NCI-H128 (cell line): ENCODE measurements around the gene LIMA1.
"Not testable (repeated sequence)": the region's sequence is repeated elsewhere in the genome, so short reads cannot be mapped to it uniquely, and the experiment has no call there.

Experiments used
- DNase-seq: peaks from one replicate; lab custom pipeline; 2025; ENCODE audit not compliant: unreplicated experiment; lab: John Stamatoyannopoulos, UW

LIMA1 gene

DNA sequence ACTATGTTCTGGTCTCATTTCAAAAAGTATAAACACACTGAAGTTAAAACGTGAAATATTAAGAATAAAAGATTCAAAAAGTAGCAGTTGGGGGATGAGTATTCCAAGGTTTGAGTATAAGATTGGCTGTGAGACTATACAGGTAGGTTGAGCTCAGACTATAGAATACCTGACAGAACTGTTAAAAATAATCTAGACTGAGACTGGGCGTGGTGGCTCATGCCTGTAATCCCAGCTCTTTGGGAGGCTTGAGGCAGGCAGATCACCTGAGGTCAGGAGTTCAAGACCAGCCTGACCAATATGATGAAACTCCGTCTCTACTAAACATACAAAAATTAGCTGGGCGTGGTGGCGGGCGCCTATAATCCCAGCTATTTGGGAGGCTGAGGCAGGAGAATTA, 64.3 kb downstream of the LIMA1 start:
- not testable (repeated sequence) for DNase-seq

- DNase-seq = no peak
These were observed 64.9 kb downstream of the LIMA1 start for GRCh38 chr12:50218386-50218785.

- no peak for DNase-seq
These were observed 66.1 kb downstream of the LIMA1 start for GRCh38 chr12:50217202-50217601.

DNA sequence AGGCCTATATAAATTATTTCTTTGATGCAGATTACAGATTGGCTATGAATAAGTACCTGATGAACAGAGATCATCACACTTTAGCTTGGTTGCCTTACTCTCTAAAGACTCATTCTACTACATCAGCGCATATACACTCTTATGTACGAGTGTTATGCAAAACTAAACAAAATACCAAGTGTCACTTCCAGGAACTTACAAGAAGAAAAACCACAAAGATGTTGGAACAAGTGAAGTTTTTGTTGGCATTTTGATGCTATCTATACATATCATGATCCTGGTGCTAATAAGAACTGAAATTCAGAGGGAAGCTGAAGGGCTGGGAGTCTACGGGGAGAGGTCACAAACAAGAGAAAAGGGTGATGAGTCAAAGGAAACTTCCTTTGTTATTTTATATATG, 68.3 kb downstream of the LIMA1 start:
- DNase-seq = no peak

GRCh38 chr12:50214018-50214417, 69.3 kb downstream of the LIMA1 start:
- DNase-seq = no peak

DNA sequence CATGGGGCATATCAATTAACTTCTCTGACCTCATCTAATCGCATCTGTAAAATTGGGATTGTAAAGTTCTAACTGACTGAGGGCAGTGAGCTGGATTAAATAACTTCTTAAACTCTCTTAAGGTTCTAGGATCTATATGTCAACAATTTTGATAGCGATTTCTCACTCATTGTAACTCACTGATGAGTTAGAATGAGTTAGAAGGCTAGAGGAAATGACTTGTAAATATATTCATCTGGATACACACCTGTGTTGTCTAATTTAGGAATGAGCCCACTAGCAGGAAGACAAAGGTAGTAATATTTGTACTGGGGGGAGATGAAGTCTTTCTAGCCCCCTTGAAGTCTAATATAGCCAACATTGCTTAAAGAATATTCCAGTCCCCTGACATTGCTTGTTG, 69.9 kb downstream of the LIMA1 start:
- no peak for DNase-seq

- no peak for DNase-seq
These were observed 71.3 kb downstream of the LIMA1 start for GRCh38 chr12:50212071-50212467.

GRCh38 chr12:50211392-50212070, 71.8 kb downstream of the LIMA1 start:
- no peak for DNase-seq

DNA sequence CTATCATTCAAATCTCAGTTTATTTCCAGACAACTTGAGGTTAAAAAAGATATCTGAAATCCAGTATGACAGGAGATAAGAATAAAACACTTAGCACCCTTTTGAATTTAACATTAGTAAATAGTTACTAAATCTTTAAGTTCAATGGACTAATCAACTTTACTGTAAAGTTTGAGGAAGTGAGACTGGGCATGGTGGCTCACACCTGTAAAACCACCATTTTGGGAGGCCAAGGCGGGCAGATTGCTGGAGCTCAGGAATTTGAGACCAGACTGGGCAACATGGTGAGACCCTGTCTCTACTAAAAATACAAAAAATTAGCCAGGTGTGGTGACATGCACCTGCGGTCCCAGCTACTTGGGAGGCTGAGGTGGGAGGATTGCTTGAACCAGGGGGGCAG, 75.9 kb downstream of the LIMA1 start:
- no peak for DNase-seq

DNA sequence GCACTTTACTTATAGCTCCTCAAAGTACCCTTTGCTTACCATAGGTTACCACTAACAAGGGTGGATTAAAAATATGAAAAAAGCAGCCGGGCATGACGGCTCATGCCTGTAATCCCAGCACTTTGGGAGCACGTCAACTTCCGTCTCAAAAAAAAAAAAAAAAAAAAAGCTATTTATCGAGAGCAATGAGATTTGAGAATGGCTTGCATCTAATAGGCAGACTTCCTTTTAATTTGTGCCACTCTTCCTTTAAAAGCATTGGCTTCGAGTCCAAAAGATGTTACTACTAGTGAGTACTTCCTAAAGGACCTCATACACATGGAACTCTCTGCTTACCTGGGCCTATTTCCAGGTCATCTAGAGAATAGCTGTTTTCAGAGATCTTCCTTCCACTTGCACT, 77.7 kb downstream of the LIMA1 start:
- no peak for DNase-seq

DNA sequence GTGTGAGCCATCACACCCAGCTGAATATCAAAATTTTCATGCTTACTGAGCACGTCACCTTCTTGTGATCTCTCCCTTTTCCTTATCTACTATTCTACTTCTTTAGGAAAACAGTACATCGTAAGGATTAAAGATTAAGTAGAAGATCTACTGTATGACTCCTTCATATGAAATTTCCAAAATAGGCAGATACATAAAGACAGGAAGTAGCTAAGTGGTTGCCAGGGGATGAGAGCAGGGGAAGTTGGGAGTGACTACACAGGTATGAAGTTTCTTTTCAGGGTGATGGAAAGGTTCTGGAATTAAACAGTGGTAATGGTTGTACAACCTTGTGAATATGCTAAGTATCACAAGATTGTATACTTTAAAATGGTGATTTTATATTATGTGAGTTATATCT, 79.6 kb downstream of the LIMA1 start:
- DNase-seq = no peak

GRCh38 chr12:50201987-50202521, 81.3 kb downstream of the LIMA1 start:
- DNase-seq = no peak

- no peak for DNase-seq
These were observed 82.6 kb downstream of the LIMA1 start for GRCh38 chr12:50200552-50201273.

GRCh38 chr12:50198829-50199228, 84.5 kb downstream of the LIMA1 start:
- DNase-seq = no peak

DNA sequence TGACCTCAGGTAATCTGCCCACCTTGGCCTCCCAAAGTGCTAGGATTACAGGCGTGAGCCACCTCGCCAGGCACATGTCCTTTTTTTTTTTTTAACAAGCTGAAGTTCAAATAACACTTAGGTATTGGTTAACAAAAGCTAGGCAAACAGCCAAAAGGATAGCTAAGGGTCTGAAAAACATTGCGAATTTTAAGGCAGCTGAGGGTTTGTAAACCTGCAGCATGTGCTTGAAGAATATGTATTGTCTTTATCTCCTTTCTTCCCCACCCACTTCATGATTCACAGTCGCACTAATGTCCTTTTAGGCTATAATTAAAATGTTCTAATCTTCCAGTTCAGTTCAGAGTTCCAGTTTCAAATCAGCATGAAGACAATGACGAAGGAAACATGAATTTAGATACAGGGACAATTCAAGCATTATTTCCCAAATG, 86.0 kb downstream of the LIMA1 start:
- DNase-seq = peak; percentile 41

GRCh38 chr12:50196537-50196936, 86.8 kb downstream of the LIMA1 start:
- no peak for DNase-seq

GRCh38 chr12:50195832-50196231, 87.5 kb downstream of the LIMA1 start:
- DNase-seq = peak; percentile 6

DNA sequence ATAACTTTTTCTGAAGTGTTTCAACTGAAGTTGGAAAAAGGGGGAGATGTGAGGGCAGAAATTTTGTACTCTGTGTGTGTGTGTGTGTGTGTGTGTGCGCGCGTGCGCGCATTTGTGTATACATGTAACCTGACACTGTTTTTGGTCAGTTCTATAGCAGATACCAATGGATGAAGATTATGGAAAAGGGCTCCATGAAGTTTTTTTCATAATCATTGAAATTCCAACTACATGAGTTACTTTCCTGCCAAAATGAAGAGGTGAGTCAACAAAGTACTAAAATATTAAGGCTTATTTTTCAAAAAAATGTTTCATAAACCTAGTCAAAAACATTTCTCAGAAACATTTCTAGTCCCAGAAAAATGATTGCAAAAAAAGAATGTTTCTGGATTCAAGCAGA, 90.4 kb downstream of the LIMA1 start:
- DNase-seq = no peak

- DNase-seq = no peak
These were observed 91.1 kb downstream of the LIMA1 start for GRCh38 chr12:50192236-50192635.

- DNase-seq = no peak
These were observed 92.5 kb downstream of the LIMA1 start for GRCh38 chr12:50190859-50191258.

- DNase-seq = no peak
These were observed 94.3 kb downstream of the LIMA1 start for GRCh38 chr12:50188875-50189575.

GRCh38 chr12:50188241-50188781, 95.0 kb downstream of the LIMA1 start:
- DNase-seq = no peak
